Heart right ventricle (tissue), 16 donors: Measurements from ENCODE around the gene LRSAM1. TPM values are rescaled to one million over a fixed set of nuclear protein-coding genes. Genes with fewer than 3 reads are reported as not detected.

Experiments
- ATAC-seq, 8 donors: fragments of 200-7000 bp; cut with Tn5 transposase; one replicate each; pipeline ENCODE4 v1.9.1; 2020; ENCODE audit warnings: mild to moderate bottlenecking in 8 of 8, moderate library complexity in 8 of 8, moderate number of reproducible peaks in 1 of 8
- DNase-seq, 2 donors: peaks; one replicate each; pipeline ENCODE4 v3.0.0-alpha.2; 2020
- H3K27ac ChIP-seq, 10 donors: fragments of 200-600 bp; sonication (generic) in 2 of 10; one replicate each; pipeline versions ENCODE4 v1.5.0 to v1.8.0; 2020 to 2022; ENCODE audit warnings: mild to moderate bottlenecking in 3 of 10
- H3K27me3 ChIP-seq, 7 donors: fragments of 200-600 bp; one replicate each; pipeline ENCODE4 v1.8.0; 2021 to 2022; ENCODE audit warnings: mild to moderate bottlenecking in 2 of 7
- H3K36me3 ChIP-seq, 9 donors: fragments of 200-600 bp; sonication (generic) in 1 of 9; one replicate each; pipeline versions ENCODE4 v1.5.0 to v1.8.0; 2020 to 2022; ENCODE audit warnings: mild to moderate bottlenecking in 2 of 9
- H3K4me1 ChIP-seq, 9 donors: fragments of 200-600 bp; sonication (generic) in 1 of 9; one replicate each; pipeline versions ENCODE4 v1.5.0 to v1.8.0; 2020 to 2022; ENCODE audit warnings: mild to moderate bottlenecking in 4 of 9
- H3K4me3 ChIP-seq, 10 donors: fragments of 200-600 bp; sonication (generic) in 2 of 10; one replicate each; pipeline versions ENCODE4 v1.5.0 to v1.8.0; 2020 to 2022; ENCODE audit warnings: mild to moderate bottlenecking in 7 of 10, moderate library complexity in 2 of 10
- H3K9me3 ChIP-seq, 11 donors: fragments of 200-600 bp in 10 of 11; sonication (generic) in 2 of 11; one replicate each; pipeline versions ENCODE4 v1.5.0 to v1.8.0; 2013 to 2022; ENCODE audit warnings: mild to moderate bottlenecking in 2 of 11, control low read depth in 1 of 11, moderate library complexity in 1 of 11
- WGBS, 2 donors: extraction: QIAGEN DNeasy Blood & Tissue Kit; methylation state at CpG; one replicate each; pipeline ENCODE4 v1.1.7; 2013; ENCODE audit warnings: inconsistent platforms in 1 of 2; 5-methylcytosine and 5-hydroxymethylcytosine counted together
- intact Hi-C, 10 donors: fragments of 100-400 bp; cut with DNase I; formaldehyde crosslinking; loops; one replicate each; pipeline versions ENCODE4 v1.11.1 to v1.14.2; 2022
- polyA plus RNA-seq, 2 donors: library from polyadenylated mRNA; stranded (reverse); fragments of 200-250 nt; gene quantifications; one replicate each; pipeline ENCODE4 v1.2.3, GENCODE V29; 2013
- total RNA-seq, 10 donors: library from RNA; stranded (reverse); fragmentation: NEBNext Ultra II Directional in 3 of 10; extraction: Animal tissue kit (Norgen Biotek cat#: 25700) in 3 of 10; gene quantifications; one replicate each; pipeline versions ENCODE4 v1.2.1 to v1.2.4, GENCODE V29; 2021 to 2023
- TF ChIP-seq, protein P1 (sequence below), 9 donors: fragments of 200-600 bp; sonication (generic) in 2 of 9; IDR thresholded peaks; one replicate each; pipeline versions ENCODE4 v1.5.0 to v1.8.0; 2021 to 2022; ENCODE audit warnings: antibody characterized with exemption in 9 of 9, mild to moderate bottlenecking in 5 of 9, moderate library complexity in 1 of 9
- donor health status: Arrhythmogenic right ventricular cardiomyopathy.
- donor health status: ischemic (EF 13 %, LVEDD 7.1; RV severe dilation, severe dysfunction).
- donor health status: healthy with polysubstance abuse.
- donor health status: DM: no; HTN: yes; CAD: no.
- donor health status: DM: no; HTN: no; CAD: no.
- donor health status: ischemic (EF 25% LVEDD 6.9; RV normal size, moderate dysfunction).
- donor health status: ischemic (EF 25% LVEDD 5.7; RV mildly dilated, moderate dysfunction).
- donor health status: healthy.
- donor health status: DM: yes; HTN: yes; CAD: no.
- donor health status: Ischemic cardiomyopathy.
- donor health status: ischemic (EF 35%, LVEDD 5.7; RV mildly dilated, moderate dysfunction).
- donor health status: nonischemic (EF 11% LVEDD 7.7; RV severe dilation, severe dysfunction).
- donor health status: DM: yes; HTN: yes; CAD: no.
- donor health status: PGD.
- donor health status: ischemic (EF 29% LVEDD 5.4; RV normal size, mild dysfunction).
- donor health status: nonischemic (EF 23%, LVEDD 6.1; RV moderate dilation, normal function).

Gene LRSAM1
- total and polyA plus RNA-seq, 12 donors, result 21.2 to 59.9 (median 29.5) TPM

DNA sequence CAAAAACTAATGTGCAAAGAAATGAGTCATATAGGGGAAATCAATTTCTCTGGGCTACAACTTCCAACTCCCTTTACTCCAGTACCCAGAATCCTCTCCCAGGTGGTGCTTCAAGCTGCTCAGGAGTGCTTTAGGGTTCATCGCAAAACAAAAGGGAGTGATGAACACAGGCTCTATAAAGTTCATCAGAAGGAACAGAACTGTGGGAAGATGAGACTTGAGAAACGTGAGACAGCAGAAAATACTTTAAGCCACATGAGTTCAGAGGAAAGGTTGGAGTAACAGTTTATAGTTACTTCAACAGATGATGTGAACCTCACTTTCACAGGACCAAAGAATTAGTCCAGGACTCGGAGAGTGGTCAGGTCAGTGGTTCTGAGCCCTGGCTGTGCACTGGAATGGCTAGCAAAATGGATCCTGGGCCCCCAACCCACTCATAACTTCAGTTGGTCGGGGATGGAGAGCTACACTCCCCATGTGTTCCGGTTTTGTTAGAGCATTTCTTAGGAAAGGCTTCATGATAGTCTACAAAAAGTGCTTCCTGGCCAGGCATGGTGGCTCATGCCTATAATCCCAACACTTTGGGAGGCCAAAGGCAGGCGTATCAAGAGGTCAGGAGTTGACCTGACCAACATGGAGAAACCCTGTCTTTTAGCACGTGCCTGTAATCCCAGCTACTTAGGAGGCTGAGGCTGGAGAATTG is 4.4 kb upstream of the LRSAM1 start:
- intact Hi-C loops, result no loop called here
- H3K36me3 ChIP-seq, result peaks cover 0 to 83% (median 66%) of the 10 kb centered on the region in 9 donors
- no peak for ATAC-seq

DNA sequence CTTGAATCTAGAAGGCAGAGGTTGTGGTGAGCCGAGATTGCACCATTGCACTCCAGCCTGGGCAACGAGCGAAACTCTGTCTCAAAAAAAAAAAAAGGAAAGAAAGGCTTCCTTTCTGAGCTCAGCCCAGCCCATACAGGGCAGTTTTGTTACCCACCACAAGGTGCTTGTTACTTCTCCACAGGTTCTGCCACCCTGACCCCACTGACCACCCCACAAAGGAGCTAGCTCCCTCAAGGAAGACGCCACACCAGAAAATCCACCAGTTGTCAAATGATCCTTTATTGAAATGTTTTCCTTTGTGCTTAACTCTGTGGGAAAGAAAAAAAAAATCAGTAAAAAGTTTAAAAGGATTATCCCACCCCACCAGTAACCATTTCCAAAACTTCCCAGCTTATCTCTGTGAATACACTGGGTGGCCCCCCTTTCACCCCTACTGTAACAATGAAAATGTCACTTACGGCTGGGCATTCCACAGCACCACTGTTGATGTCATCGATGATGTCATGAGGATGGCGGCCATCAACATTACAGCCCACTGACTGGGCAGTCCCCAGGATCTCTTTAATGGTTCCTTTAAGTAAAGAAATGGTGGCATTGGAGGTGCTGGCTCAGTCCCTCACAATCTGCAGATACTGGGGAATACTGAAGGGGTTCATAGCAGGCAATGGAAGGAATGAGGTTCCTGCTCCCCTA is 3.7 kb upstream of the LRSAM1 start:
- Histone ChIP-seq H3K9me3 (peaks cover 0 to 3% (median 0%) of the 10 kb centered on the region in 11 donors), H3K27ac (no peak overlapping the region), H3K4me3 (no peak overlapping the region), H3K4me1 (peaks cover 3 to 36% (median 31%) of the 10 kb centered on the region in 9 donors), H3K27me3 (no peaks in the 10 kb centered on the region), H3K36me3 (peaks cover 0 to 76% (median 59%) of the 10 kb centered on the region in 9 donors)
- DNase-seq (no peak), ATAC-seq (no peak)
- TF ChIP-seq, protein P1, sequence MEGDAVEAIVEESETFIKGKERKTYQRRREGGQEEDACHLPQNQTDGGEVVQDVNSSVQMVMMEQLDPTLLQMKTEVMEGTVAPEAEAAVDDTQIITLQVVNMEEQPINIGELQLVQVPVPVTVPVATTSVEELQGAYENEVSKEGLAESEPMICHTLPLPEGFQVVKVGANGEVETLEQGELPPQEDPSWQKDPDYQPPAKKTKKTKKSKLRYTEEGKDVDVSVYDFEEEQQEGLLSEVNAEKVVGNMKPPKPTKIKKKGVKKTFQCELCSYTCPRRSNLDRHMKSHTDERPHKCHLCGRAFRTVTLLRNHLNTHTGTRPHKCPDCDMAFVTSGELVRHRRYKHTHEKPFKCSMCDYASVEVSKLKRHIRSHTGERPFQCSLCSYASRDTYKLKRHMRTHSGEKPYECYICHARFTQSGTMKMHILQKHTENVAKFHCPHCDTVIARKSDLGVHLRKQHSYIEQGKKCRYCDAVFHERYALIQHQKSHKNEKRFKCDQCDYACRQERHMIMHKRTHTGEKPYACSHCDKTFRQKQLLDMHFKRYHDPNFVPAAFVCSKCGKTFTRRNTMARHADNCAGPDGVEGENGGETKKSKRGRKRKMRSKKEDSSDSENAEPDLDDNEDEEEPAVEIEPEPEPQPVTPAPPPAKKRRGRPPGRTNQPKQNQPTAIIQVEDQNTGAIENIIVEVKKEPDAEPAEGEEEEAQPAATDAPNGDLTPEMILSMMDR (IDR thresholded peaks at IDR 0.05), result no peak
- 78% methylated on average over 7 of the region's 7 CpGs for WGBS, 2 donors
- intact Hi-C loops, result no loop called here

More for the DNA sequence above, 4.4 kb upstream of the LRSAM1 start:
- peaks cover 3 to 29% (median 24%) of the 10 kb centered on the region in 9 donors for H3K4me1 ChIP-seq
- peaks cover 0 to 3% (median 0%) of the 10 kb centered on the region in 11 donors for H3K9me3 ChIP-seq
- no peaks in the 10 kb centered on the region for H3K27me3 ChIP-seq
- H3K27ac ChIP-seq, result no peak overlapping the region
- H3K4me3 ChIP-seq, result no peak overlapping the region
- TF ChIP-seq, protein P1 (IDR thresholded peaks at IDR 0.05), result no peak
- no peak for DNase-seq
- 87 to 88% methylated on average over 7 of the region's 7 CpGs for WGBS, 2 donors

DNA sequence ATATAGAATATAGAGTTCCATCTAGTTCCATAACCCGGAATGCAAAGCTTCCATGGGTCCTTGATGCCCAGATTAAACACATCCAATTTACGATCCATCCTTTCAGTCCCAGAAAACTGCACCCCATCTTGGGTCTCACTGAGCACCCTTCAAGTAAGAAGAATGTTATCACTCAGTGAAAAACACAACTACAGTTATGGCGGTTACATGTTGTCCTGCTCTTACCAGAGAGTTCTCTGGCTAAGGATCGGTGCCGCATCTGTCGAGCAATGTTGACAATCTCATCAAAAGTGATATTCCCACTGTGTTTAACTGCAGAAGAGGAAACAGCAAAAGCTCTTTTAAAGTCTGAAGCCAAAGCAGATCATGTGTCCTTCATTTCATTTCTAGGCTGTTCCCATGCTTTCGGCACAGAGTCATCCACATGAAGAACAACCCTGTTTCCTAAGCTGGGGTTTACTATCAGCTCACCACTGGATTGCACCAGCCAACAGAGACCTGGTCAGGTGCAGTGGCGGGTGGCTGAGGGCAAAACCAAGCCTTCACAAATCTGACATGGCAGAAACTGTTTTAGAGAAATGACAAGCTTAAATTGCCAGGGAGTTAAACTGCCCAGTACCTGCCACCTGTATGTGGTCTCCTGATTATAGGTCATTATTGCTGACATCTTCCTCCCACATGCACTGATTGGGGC is 3.1 kb upstream of the LRSAM1 start:
- no peak for DNase-seq
- Histone ChIP-seq H3K27me3 (no peaks in the 10 kb centered on the region), H3K4me3 (peak overlapping the region in 1 of 10 donors; percentile 98), H3K36me3 (peaks cover 0 to 69% (median 52%) of the 10 kb centered on the region in 9 donors), H3K9me3 (peaks cover 0 to 3% (median 0%) of the 10 kb centered on the region in 11 donors), H3K4me1 (peaks cover 3 to 43% (median 38%) of the 10 kb centered on the region in 9 donors), H3K27ac (peak overlapping the region in 1 of 10 donors; percentile 96)
- intact Hi-C loops, result no loop called here
- no peak for ATAC-seq
- TF ChIP-seq, protein P1 (IDR thresholded peaks at IDR 0.05), result no peak
- 91 to 93% methylated on average over 8 of the region's 8 CpGs for WGBS, 2 donors

DNA sequence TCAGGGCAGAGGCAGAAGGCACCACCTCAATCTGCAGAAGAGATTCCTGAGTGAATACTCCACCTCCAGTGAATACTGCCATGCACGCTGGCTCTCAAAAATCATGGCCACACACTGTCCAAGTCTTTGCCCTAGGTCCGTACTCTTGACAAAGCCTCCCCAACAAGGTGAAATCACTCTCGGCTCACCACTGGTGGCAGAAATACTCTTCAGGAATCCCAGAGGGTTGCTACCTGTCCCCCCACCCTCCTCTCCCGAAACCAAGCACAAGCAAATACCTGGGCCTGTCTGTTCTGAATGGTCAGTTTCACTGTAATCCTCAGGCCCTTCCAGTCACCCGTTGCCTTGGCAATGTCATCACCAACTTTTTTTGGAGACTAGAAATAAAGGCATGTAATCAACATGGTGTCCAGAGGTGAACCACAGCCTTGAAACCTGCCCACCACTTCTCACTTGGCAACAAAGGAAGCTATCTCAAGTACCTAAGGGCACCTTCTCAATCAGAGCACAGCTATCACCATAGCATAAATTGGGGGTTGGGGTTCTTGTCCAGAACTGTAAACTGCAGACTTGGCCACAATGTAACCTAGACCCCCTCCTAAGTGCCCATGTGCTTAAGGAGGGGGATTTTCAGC is 1.9 kb upstream of the LRSAM1 start:
- H3K27me3 ChIP-seq, result no peaks in the 10 kb centered on the region
- ATAC-seq (no peak), DNase-seq (no peak)
- H3K9me3 ChIP-seq, result peaks cover 0 to 3% (median 0%) of the 10 kb centered on the region in 11 donors
- intact Hi-C loops, result no loop called here
- 51% methylated on average over 5 of the region's 5 CpGs for WGBS, 2 donors
- TF ChIP-seq, protein P1 (IDR thresholded peaks at IDR 0.05), result no peak
- peak overlapping the region in 9 of 10 donors; percentile 90 to 98 (median 96) for H3K27ac ChIP-seq
- H3K4me1 ChIP-seq, result peaks cover 3 to 48% (median 42%) of the 10 kb centered on the region in 9 donors
- H3K4me3 ChIP-seq, result peak overlapping the region in 9 of 10 donors; percentile 38 to 98 (median 88)
- H3K36me3 ChIP-seq, result peaks cover 0 to 61% (median 42%) of the 10 kb centered on the region in 9 donors
